Panc1 (cell line): ENCODE measurements around the gene MIF4GD. TPM values are rescaled to one million over a fixed set of nuclear protein-coding genes. Genes with fewer than 3 reads are reported as not detected.
A peak's percentile ranks its signal among the peaks of the same experiment; 100 is the strongest.

Source experiments
- ATAC-seq: fragments of 200-7000 bp; cut with Tn5 transposase; 2 replicates; pipeline ENCODE4 v1.9.1; 2020; ENCODE audit warnings: mild to moderate bottlenecking, moderate library complexity
- BruUV-seq: library from RNA; stranded (reverse); fragments of 400-500 nt; replicated peaks from 2 replicates; lab custom pipeline; 2021; lab: Mats Ljungman, UMichigan
- CTCF ChIA-PET: fragments of 300-600 bp; sonication (Branson Sonifier 250); formaldehyde crosslinking; loops from one replicate; lab custom pipeline; 2022; ENCODE audit warnings: antibody characterized with exemption; lab: Charles Lee
- POLR2A ChIA-PET: fragments of 300-600 bp; sonication (Branson Sonifier 250); formaldehyde crosslinking; loops from one replicate; lab custom pipeline; 2022; ENCODE audit warnings: antibody characterized with exemption; lab: Charles Lee
- DNase-seq: peaks from one replicate; pipeline ENCODE4 v3.0.0-alpha.2; 2010; ENCODE audit warnings: low read depth, low spot score
- H3K27ac ChIP-seq: 2 replicates; pipeline ENCODE4 v1.5.1; 2011; ENCODE audit warnings: mild to moderate bottlenecking, low read length, inconsistent platforms
- H3K27me3 ChIP-seq: fragments of 200-500 bp; sonication (Bioruptor generic); 2 replicates; pipeline ENCODE4 v1.6.0; 2014; ENCODE audit warnings: low read length, inconsistent platforms; ENCODE audit not compliant: control insufficient read depth, insufficient read depth
- H3K36me3 ChIP-seq: fragments of 200-500 bp; sonication (Bioruptor generic); 2 replicates; pipeline ENCODE4 v1.5.1; 2014; ENCODE audit warnings: inconsistent platforms, mild to moderate bottlenecking, low read length, moderate library complexity; ENCODE audit not compliant: control insufficient read depth, insufficient read depth
- H3K4me1 ChIP-seq: 2 replicates; pipeline ENCODE4 v1.5.1; 2011; ENCODE audit warnings: inconsistent platforms, mild to moderate bottlenecking, low read length, moderate library complexity; ENCODE audit not compliant: control insufficient read depth, insufficient read depth
- H3K4me3 ChIP-seq, 2 experiments: 2 replicates each; pipeline ENCODE4 v1.5.1; 2011 to 2012; ENCODE audit warnings: low read depth in 2 of 2, low read length in 2 of 2, mild to moderate bottlenecking in 2 of 2, inconsistent platforms in 1 of 2, moderate library complexity in 1 of 2
- H3K9me3 ChIP-seq: fragments of 200-500 bp; sonication (Bioruptor generic); 2 replicates; pipeline ENCODE4 v1.5.1; 2014; ENCODE audit warnings: low read depth, mild to moderate bottlenecking, inconsistent platforms, low read length, moderate library complexity; ENCODE audit not compliant: control insufficient read depth, insufficient read depth
- POLR2AphosphoS5 ChIP-seq: IDR thresholded peaks from 2 replicates; pipeline ENCODE4 v1.6.1; 2012; ENCODE audit warnings: mild to moderate bottlenecking, low read depth, low read length, moderate library complexity
- SIN3A ChIP-seq: IDR thresholded peaks from 2 replicates; pipeline ENCODE4 v1.6.1; 2012; ENCODE audit warnings: low read depth, mild to moderate bottlenecking, low read length, moderate library complexity, borderline replicate concordance; ENCODE audit not compliant: insufficient read depth
- TCF7L2 ChIP-seq: IDR thresholded peaks from 2 replicates; pipeline ENCODE4 v1.6.1; 2011; ENCODE audit warnings: mild to moderate bottlenecking, low read depth, low read length, inconsistent platforms
- in situ Hi-C: cut with HindIII; loops from 2 replicates; pipeline ENCODE4 v1.10.0; 2016; ENCODE audit warnings: low sequenced_read_pairs, low pct_unique_long_range_greater_than_20kb
- intact Hi-C: fragments of 100-400 bp; cut with micrococcal nuclease; formaldehyde crosslinking; loops from one replicate; pipeline ENCODE4 v1.10.0; 2022; ENCODE audit not compliant: unreplicated experiment
- total RNA-seq: library from RNA; stranded (reverse); gene quantifications from one replicate; pipeline ENCODE4 v1.2.1, GENCODE V29; 2021; ENCODE audit not compliant: unreplicated experiment
- TF ChIP-seq, protein P1 (sequence below): fragments of 450-650 bp; IDR thresholded peaks from 2 replicates; pipeline ENCODE4 v1.5.1; 2017; ENCODE audit warnings: mild to moderate bottlenecking
- TF ChIP-seq, protein P2 (sequence below), 2 experiments: IDR thresholded peaks; 2 replicates each; pipeline ENCODE4 v1.6.1; 2011 to 2012; ENCODE audit warnings: low read depth in 2 of 2, control low read depth in 1 of 2, low read length in 1 of 2, mild to moderate bottlenecking in 1 of 2, moderate library complexity in 1 of 2; ENCODE audit not compliant: insufficient read depth in 1 of 2

Gene MIF4GD
- total RNA-seq, 1 experiment from 2014 or later: 34.4 TPM

DNA sequence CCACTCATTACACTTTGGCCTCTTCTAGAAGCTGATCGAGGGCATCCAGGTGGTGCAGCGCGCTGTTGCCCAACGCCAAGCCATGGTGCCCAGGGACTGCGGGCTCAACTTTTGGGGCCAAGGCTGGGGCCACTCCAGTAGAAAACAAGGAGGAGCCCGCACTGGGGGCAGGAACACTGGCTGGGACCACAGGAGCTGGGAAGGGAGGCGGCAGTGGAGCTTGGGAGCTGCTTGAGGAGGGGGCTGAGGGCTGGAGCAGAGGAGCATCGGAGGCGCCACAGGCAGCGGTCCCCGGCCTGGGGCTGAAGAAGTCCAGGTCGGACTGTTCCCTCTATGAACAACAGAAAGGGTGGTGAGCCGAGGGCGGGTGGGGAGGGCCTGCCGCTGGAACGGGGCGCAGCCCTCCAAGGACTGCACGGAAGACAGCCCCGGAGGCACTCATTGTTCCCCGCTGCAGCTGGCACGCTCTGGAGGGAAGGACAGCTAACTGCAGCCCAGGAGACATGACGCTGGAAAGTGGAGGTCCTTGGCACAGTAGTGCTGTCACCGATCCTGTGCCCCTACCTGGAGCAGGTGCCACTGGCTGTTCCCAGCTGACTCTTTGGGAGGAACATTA, 31.1 kb downstream of the MIF4GD start:
- H3K27me3 ChIP-seq: no peaks in the 10 kb centered on the region
- H3K27ac ChIP-seq: no peak overlapping the region
- in situ Hi-C loops (no loop called here), intact Hi-C loops (no loop called here)
- ATAC-seq (peak; percentile 2; the same call in 1 of the 2 replicates), DNase-seq (no peak)
- H3K4me3 ChIP-seq: no peak overlapping the region
- TF ChIP-seq, protein P1, sequence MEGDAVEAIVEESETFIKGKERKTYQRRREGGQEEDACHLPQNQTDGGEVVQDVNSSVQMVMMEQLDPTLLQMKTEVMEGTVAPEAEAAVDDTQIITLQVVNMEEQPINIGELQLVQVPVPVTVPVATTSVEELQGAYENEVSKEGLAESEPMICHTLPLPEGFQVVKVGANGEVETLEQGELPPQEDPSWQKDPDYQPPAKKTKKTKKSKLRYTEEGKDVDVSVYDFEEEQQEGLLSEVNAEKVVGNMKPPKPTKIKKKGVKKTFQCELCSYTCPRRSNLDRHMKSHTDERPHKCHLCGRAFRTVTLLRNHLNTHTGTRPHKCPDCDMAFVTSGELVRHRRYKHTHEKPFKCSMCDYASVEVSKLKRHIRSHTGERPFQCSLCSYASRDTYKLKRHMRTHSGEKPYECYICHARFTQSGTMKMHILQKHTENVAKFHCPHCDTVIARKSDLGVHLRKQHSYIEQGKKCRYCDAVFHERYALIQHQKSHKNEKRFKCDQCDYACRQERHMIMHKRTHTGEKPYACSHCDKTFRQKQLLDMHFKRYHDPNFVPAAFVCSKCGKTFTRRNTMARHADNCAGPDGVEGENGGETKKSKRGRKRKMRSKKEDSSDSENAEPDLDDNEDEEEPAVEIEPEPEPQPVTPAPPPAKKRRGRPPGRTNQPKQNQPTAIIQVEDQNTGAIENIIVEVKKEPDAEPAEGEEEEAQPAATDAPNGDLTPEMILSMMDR: no peak
- TF ChIP-seq SIN3A (no peak), TCF7L2 (no peak), POLR2AphosphoS5 (no peak; the same call in 1 of the 2 replicates)
- TF ChIP-seq, protein P2, sequence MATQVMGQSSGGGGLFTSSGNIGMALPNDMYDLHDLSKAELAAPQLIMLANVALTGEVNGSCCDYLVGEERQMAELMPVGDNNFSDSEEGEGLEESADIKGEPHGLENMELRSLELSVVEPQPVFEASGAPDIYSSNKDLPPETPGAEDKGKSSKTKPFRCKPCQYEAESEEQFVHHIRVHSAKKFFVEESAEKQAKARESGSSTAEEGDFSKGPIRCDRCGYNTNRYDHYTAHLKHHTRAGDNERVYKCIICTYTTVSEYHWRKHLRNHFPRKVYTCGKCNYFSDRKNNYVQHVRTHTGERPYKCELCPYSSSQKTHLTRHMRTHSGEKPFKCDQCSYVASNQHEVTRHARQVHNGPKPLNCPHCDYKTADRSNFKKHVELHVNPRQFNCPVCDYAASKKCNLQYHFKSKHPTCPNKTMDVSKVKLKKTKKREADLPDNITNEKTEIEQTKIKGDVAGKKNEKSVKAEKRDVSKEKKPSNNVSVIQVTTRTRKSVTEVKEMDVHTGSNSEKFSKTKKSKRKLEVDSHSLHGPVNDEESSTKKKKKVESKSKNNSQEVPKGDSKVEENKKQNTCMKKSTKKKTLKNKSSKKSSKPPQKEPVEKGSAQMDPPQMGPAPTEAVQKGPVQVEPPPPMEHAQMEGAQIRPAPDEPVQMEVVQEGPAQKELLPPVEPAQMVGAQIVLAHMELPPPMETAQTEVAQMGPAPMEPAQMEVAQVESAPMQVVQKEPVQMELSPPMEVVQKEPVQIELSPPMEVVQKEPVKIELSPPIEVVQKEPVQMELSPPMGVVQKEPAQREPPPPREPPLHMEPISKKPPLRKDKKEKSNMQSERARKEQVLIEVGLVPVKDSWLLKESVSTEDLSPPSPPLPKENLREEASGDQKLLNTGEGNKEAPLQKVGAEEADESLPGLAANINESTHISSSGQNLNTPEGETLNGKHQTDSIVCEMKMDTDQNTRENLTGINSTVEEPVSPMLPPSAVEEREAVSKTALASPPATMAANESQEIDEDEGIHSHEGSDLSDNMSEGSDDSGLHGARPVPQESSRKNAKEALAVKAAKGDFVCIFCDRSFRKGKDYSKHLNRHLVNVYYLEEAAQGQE (IDR thresholded peaks at IDR 0.05; ENCODE audit: insufficient read depth in 1 of 2, low read depth in 2 of 2, low read length in 1 of 2): no peak
- ChIA-PET POLR2A (interaction anchor here (0.5 to 0.6 kb wide), 3 partner anchors 11 to 315 kb away, joined by 3 to 8 read pairs (median 4); no protein-coding TSS in a partner anchor), CTCF (interaction anchor here (0.5 to 2.0 kb wide), 9 partner anchors 9 to 286 kb away, joined by 3 to 7 read pairs (median 4); partner anchors contain the start of genes LLGL2 and MIF4GD)
- no TSS peak for BruUV-seq
- H3K9me3 ChIP-seq: no peaks in the 10 kb centered on the region
- H3K4me1 ChIP-seq: 0 out of 2 replicates have a peak, but pooled peaks cover 3% of the 10 kb centered on the region
- H3K36me3 ChIP-seq: peaks cover 20% of the 10 kb centered on the region

GRCh38 chr17:75239214-75239613, 31.8 kb downstream of the MIF4GD start:
- TF ChIP-seq, protein P1: no peak
- TF ChIP-seq TCF7L2: no peak
- Histone ChIP-seq H3K36me3 (peaks cover 20% of the 10 kb centered on the region), H3K27me3 (no peaks in the 10 kb centered on the region), H3K4me1 (0 out of 2 replicates have a peak, but pooled peaks cover 3% of the 10 kb centered on the region), H3K9me3 (no peaks in the 10 kb centered on the region), H3K27ac (no peak overlapping the region), H3K4me3 (no peak overlapping the region)
- DNase-seq (no peak), ATAC-seq (peak; percentile 2; the same call in 1 of the 2 replicates)
- CTCF ChIA-PET: interaction anchor here (0.5 to 2.0 kb wide), 3 partner anchors 32 to 169 kb away, joined by 5 to 7 read pairs (median 6); partner anchors contain the start of gene MIF4GD
- intact Hi-C loops (no loop called here), in situ Hi-C loops (no loop called here)
- BruUV-seq: no TSS peak
- POLR2A ChIA-PET: interaction anchor here (0.6 kb wide), 1 partner anchor 36 kb away, joined by 3 read pairs; no protein-coding TSS in a partner anchor
